ENCODE results near the gene LRRC36.

LRRC36 gene

GRCh38 chr16:67286441-67287235, 40.0 kb upstream of the LRRC36 start:
- Histone ChIP-seq H4K20me1 (ENCODE audit: control insufficient read depth, insufficient read depth, low read depth, low read length) (no peaks in the 10 kb centered on the region), H3K4me1 (ENCODE audit: control insufficient read depth, low read length) (no peaks in the 10 kb centered on the region), H3K4me2 (ENCODE audit: low read length) (no peak overlapping the region), H3K27me3 (ENCODE audit: control insufficient read depth, low read length) (no peaks in the 10 kb centered on the region), H3F3A (ENCODE audit: control insufficient read depth, insufficient read depth) (no peaks in the 10 kb centered on the region), H3K36me3 (ENCODE audit: control insufficient read depth, low read length) (no peaks in the 10 kb centered on the region), H3K9me3 (ENCODE audit: control insufficient read depth, insufficient read depth, low read length) (no peaks in the 10 kb centered on the region), H3K79me2 (ENCODE audit: control insufficient read depth, low read length) (no peaks in the 10 kb centered on the region), H3K27ac (ENCODE audit: low read depth, low read length) (no peak overlapping the region), H3K9me2 (replicated peaks; ENCODE audit: control insufficient read depth, low read length) (no peaks in the 10 kb centered on the region), H3K4me3 (ENCODE audit: low read length) (no peak overlapping the region)
- no peak for TF ChIP-seq CTCF (IDR thresholded peaks at IDR 0.05; ENCODE audit: low read depth, low read length, poor library complexity, severe bottlenecking)
- TF ChIP-seq EZH2phosphoT487 (IDR thresholded peaks at IDR 0.05; ENCODE audit: borderline replicate concordance, low read length), result no peak

GRCh38 chr16:67287960-67288359, 38.7 kb upstream of the LRRC36 start:
- H3K79me2 ChIP-seq (ENCODE audit: control insufficient read depth, low read length), result no peaks in the 10 kb centered on the region
- H3K9me2 ChIP-seq (replicated peaks; ENCODE audit: control insufficient read depth, low read length), result no peaks in the 10 kb centered on the region
- no peaks in the 10 kb centered on the region for H3K27me3 ChIP-seq (ENCODE audit: control insufficient read depth, low read length)
- no peak overlapping the region for H3K27ac ChIP-seq (ENCODE audit: low read depth, low read length)
- H3K9me3 ChIP-seq (ENCODE audit: control insufficient read depth, insufficient read depth, low read length), result no peaks in the 10 kb centered on the region
- H3K36me3 ChIP-seq (ENCODE audit: control insufficient read depth, low read length), result no peaks in the 10 kb centered on the region
- no peaks in the 10 kb centered on the region for H3F3A ChIP-seq (ENCODE audit: control insufficient read depth, insufficient read depth)
- H3K4me3 ChIP-seq (ENCODE audit: low read length), result no peak overlapping the region
- H4K20me1 ChIP-seq (ENCODE audit: control insufficient read depth, insufficient read depth, low read depth, low read length), result no peaks in the 10 kb centered on the region
- H3K4me2 ChIP-seq (ENCODE audit: low read length), result no peak overlapping the region
- H3K4me1 ChIP-seq (ENCODE audit: control insufficient read depth, low read length), result no peaks in the 10 kb centered on the region
- no peak for TF ChIP-seq CTCF (IDR thresholded peaks at IDR 0.05; ENCODE audit: low read depth, low read length, poor library complexity, severe bottlenecking)
- no peak for TF ChIP-seq EZH2phosphoT487 (IDR thresholded peaks at IDR 0.05; ENCODE audit: borderline replicate concordance, low read length)

GRCh38 chr16:67291461-67291860, 35.2 kb upstream of the LRRC36 start:
- Histone ChIP-seq H3K9me3 (ENCODE audit: control insufficient read depth, insufficient read depth, low read length) (no peaks in the 10 kb centered on the region), H3K4me1 (ENCODE audit: control insufficient read depth, low read length) (no peaks in the 10 kb centered on the region), H3K79me2 (ENCODE audit: control insufficient read depth, low read length) (no peaks in the 10 kb centered on the region)

More at GRCh38 chr16:67291461-67291860, 35.2 kb upstream of the LRRC36 start:
- Histone ChIP-seq H3K27ac (ENCODE audit: low read depth, low read length) (no peak overlapping the region), H3K4me2 (ENCODE audit: low read length) (no peak overlapping the region), H3K36me3 (ENCODE audit: control insufficient read depth, low read length) (no peaks in the 10 kb centered on the region), H3F3A (ENCODE audit: control insufficient read depth, insufficient read depth) (no peaks in the 10 kb centered on the region), H3K27me3 (ENCODE audit: control insufficient read depth, low read length) (peaks cover 11% of the 10 kb centered on the region; the same call in 1 of the 2 replicates), H3K9me2 (replicated peaks; ENCODE audit: control insufficient read depth, low read length) (no peaks in the 10 kb centered on the region), H3K4me3 (ENCODE audit: low read length) (no peak overlapping the region), H4K20me1 (ENCODE audit: control insufficient read depth, insufficient read depth, low read depth, low read length) (no peaks in the 10 kb centered on the region)
- TF ChIP-seq EZH2phosphoT487 (IDR thresholded peaks at IDR 0.05; ENCODE audit: borderline replicate concordance, low read length) (no peak), CTCF (IDR thresholded peaks at IDR 0.05; ENCODE audit: low read depth, low read length, poor library complexity, severe bottlenecking) (no peak)
